HG02678 (cell line): ENCODE measurements around the gene IL18.
A peak's percentile ranks its signal among the peaks of the same experiment; 100 is the strongest.
"Not testable (repeated sequence)": the region's sequence is repeated elsewhere in the genome, so short reads cannot be mapped to it uniquely, and the experiment has no call there.

Experiments used
- ATAC-seq: cut with Tn5 transposase; IDR thresholded peaks from one replicate; pipeline ENCODE4 v1.9.1; 2021; ENCODE audit warnings: mild to moderate bottlenecking, moderate library complexity; ENCODE audit not compliant: unreplicated experiment

IL18 gene

DNA sequence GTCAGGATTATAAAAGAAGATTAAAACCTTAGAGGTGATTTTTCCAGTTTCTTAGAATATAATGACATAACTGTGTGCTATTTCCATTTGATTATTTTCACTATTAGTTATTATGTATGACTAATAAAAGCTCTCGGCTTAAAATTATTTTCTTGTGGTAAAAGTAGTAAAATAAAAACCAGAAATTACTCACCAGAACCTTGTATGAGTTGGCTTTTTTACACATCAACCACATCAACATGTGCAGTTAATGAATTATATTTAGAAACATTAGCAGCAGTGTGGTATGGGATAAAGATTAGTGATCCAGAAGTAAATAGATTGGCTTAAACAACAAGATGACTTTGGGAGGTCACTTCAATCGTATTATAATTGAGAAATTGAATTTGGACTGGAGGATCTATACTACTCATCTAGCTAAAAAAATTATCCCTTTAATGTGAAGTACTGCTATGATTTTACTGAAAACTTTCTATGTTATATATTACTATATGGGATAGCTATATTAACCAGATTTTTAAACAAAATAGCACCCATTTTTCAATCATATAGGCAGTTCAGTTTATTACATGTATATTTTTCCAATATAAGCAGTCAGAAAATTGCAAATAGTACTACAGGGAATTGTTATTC lies 8.6 kb upstream of the IL18 start:
- peak; percentile 48 for ATAC-seq

DNA sequence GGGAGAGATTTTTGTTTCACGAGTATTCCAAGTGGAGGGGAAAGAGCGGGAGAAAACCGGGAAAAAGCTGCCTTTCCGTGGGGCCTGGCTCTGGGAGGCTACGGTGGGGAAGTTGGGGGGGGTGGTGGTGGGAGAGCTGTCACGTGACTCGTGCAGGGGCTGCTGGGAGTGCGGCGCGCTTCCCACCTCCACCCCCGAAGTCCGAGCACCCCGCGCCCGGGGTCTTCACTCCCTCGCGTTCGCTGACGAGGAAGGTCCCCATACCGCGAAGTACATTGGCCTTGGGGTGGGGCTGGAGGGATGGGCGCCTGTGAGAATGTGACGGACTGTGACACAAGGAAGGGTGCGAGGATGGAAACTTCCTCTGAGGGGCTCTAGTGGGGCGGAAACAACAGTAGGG lies 3.3 kb upstream of the IL18 start, which contains the start of gene TEX12:
Gene TEX12, plus strand, starts transcription at position 228 of the 400 bp plus-strand sequence. CDS start 1,897 bp downstream, outside the sequence.
- no peak for ATAC-seq

DNA sequence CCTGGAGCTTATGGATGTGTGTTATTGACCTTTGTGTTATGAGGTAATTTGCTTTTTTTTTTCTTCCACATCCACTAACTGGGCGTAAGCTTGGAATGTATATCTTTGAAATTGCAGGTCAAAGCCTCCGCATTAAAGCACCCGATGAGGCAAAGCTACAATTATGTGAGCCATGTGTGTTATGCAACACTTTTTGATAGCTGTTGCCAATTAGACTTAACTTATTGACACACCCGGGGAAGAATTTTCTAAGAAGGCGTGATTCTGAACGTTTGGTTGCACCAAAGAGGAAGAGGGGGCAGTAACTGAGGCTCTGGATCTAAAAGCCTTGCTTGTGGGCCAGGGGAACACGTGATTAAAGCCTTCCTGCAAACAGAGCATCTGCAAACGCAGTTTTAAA lies 2.7 kb upstream of the IL18 start:
- ATAC-seq, result no peak

DNA sequence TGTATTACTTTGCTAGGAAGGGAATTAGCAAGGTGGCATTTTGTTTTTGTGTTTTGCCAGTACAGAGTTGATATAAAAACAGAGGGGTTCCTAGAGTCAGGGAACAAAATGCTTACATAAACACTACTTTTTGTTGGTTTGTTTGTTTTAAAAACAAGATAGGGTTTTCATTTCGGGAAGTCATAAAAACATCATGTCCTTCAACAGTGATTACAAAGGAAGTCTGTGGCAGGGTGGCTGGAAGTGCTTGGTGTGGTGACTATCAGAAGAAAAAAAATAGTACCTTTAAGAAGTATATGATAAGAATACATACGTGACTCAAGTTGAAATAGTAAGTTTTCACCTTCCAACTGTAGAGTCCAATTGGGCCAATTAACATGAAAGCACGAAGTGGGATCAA lies 1.2 kb upstream of the IL18 start:
- no peak for ATAC-seq

DNA sequence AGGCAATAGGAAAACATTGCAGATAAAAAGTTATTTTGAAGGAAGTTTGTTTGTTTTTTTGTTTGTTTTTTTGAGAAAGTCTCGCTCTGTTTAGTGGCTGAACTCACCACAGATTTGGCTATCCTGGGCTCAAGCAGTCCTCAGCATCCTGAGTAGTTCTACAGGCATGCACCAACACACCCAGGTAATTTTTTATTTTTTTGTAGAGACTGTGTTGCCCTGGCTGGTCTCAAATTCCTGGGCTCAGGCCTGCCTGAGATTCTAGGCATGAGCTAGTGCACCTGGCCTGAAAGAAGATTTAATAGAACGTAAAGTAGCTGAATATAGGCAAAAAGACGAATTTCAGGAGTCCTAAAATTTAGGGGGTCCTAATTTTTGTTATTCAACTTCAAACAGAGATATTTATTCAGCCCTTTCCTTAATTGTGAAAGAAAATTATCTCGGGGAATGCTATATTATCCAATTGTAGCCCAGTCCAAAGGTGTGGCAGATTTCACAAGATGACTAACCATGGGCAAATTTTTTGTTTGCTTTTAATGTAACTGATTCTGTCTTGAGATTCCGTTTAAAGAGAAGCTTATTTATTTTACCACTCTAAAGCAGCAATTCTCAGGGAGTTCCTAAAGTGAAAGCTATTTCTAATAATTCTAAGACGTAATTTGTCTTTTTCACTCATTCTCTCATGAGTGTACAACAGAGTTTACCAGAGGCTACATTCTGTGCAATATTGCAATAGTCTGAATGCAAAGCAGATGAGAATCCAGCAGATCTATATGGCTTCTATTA lies 940 bp downstream of the IL18 start:
- ATAC-seq, result no peak

DNA sequence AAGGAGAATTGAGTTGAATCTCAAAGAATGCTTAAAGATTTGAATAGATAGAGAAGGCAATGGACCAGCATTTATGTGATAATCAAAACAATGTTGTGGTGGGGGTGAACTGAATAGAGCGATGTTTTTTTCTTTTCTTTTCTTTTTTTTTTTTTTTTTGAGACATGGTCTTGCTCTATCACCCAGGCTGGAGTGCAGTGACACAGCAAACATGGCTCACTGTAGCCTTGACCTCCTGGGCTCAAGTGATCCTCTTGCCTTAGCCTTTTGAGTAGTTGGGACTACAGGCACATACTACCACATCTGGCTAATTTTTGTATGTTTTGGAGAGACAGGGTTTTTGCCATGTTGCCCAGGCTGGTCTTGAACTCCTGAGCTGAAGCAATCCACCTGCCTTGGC lies 1.7 kb downstream of the IL18 start:
- ATAC-seq, result not testable (repeated sequence)

DNA sequence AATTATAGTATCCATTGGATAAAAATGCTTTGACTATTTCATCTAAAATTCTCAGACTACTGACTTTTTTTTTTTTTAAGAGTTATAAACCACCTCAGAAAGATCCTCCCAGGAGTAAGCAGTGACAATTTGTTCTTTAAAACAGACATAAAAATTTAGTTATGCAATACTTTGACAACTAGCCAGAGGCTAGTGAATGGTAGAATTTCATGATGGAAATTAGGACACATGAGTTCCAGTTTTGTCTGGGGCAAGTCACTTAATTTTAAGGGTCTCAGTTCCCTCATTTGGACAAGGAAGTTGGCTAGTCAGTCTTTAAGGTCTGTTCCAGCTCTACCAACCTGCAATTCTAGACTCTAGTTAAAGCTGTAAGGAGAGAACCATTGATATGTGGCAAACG lies 2.9 kb downstream of the IL18 start:
- ATAC-seq, result no peak

DNA sequence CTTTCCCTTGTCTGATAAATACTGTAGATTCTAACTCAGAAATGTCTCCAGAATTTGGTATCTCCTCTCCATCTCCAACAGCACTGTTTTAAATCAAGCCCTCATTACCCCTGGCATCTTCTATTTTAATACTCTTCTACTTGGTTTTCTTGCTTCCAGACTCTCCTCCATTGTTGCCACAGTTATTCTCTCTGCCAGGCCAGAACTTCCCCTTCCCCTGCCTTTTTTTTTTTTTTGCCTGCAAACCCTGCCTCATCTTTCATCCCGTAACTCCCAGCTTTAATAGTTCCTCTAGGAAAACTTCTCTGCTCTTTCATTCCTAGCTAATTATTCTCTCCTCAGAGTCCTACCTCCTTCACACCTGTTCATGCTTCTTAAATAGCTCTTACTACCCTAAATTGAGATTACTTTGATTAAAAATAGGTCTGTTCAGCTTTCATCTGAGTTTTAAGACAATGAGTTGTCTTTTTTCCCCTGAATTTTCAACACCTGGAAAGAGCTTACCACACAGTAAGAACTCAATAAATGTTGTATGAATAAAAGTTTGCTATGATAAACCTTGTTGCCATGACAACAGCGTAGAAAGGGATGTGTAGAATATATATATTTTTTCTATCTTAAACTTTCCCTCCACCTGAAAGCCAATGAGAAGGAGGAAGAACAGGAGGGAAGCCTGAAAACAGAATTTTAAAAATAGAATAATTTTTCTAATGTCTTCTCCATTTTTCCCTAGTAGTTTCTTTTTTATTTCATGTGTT lies 3.6 kb downstream of the IL18 start:
- ATAC-seq, result no peak

DNA sequence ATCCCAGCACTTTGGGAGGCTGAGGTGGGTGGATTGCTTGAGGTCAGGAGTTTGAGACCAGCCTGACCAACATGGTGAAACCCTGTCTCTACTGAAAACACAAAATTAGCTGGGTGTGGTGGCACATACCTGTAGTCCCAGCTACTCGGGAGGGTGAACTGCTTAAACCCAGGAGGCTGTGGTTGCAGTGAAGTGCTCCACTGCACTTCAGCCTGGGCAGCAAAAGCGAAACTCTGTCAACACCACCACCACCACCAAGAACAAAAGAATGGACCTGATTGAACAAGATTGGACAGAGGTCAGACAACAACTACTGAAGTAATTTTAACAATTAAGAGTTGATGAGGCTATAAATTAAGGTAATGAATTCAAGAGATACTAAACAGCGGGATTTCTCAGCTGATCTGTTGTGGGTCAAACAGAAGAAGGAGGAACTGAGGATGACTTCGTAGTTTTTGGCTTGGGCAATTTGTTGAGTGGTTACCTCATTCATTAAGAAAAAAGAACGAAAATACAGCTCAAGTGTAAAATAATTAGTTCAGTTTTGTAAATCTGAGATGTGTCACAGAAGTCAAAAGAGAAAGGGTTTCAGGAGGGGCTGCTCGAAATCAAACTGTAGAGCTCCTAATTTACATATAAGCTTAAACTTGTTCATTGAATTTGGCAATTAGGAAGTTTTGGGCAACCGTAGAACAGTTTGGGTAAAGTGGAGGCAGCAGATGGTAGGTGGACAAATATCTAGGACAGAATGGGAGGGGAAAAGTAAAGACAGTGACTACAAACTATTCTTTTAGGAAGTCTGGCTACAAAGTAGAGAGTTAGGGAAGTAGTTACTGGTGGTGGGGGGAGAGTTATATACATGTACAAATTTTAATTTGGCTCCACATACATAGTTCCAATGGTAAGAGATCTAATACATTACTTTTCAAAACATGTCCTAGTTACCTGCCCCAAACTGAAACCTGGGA lies 4.5 kb downstream of the IL18 start:
- no peak for ATAC-seq

DNA sequence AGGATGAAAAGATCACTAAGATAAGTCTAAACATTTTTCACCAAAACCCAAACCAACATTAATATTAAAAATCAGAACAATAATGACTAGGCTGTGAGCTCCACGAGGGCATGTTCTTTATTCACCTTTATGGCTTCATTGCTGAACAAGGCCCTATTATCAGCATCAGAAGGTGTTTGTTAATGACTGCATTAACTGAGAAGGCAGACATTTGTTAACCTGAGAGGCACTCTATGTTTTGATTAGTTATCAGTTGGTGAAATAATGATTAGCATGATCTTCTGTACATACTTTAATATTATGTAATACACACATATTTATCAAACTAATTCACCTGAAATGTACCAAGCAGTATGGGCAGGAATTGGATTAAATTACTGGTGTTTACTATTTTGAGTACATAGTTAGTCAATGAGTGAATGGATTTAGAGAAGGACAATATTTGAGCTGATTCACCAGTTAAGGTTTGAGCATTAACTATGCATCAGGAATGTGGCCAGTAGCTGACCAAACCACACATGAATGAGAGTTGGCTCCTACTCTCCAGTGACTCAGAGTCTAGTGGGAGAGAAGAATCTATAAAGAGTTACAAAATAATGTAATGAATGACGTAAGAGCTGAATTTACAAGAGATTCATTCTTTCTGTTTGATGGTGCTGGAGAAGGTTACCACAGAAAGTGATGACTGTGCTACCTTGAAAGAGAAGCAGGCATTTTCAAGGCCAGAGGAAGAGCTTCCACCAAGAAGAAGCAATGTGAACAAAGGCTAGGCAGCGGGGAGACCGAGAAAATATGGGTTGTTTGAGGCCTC lies 6.7 kb downstream of the IL18 start:
- no peak for ATAC-seq

DNA sequence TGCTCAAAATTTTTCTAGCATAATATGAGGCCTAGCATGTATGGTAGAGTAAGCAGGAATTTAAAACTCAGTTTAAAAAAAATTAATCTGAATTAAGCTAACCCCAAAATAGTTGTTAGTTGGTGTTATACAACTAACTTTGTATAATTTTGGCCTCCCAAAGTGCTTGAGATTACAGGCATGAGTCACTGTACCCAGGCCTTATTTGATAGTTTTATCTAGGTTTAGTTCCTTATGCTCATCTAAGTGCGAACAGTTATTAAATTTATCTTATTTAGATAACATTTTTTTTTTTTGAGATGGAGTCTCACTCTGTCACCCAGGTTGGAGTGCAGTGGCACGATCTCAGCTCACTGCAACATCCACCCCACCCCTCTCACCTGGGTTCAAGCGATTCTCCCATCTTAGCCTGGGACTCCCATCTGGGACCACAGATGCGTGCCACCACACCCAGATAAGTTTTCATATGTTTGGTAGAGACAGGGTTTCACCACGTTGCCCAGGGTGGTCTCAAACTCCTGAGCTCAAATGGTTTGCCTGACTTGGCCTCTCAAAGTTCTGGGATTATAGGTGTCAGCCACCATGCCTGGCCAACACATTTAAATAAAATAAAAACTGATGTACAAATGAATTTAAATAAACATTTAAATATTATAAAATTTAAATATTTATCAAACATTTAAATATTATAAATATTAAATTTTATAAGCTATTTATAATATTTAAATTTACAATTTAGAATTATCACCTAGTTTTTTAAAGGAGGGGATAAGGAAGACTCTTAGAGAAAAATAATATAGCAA lies 7.5 kb downstream of the IL18 start:
- ATAC-seq, result no peak

DNA sequence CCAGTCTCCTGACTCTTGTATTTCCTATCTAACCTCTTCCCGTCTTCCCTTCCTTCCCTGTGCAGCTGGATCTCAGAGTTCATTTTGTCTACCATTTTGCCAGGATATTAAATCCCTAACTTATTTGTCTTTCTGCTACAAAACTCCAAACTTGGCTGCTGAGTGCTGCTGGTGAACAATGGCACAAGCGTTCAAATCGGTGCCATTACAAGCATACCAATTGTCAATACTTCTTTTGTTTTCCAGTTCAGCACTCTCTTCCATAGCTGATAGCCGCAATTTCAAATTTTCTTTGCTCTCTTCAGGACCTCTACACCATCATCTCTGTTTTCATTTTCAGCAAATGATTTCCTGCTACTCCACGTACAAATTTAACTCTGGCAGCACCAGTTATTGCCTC lies 13.4 kb downstream of the IL18 start:
- ATAC-seq, result no peak

DNA sequence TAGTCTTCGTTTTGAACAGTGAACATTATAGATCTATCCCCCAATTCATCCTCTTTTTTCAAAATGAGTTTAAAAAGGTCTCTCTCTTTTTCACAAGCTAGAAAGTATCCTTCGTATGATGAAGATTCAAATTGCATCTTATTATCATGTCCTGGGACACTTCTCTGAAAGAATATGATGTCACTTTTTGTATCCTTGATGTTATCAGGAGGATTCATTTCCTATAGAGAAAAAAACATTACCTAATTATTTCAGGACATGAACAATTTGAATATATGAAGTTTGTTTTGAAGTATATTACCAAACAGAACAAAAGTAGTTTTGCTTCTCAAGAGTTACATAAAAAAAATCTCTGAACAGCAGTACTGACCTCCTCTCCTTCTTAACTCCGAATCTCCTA lies 20.3 kb downstream of the IL18 start:
- no peak for ATAC-seq

DNA sequence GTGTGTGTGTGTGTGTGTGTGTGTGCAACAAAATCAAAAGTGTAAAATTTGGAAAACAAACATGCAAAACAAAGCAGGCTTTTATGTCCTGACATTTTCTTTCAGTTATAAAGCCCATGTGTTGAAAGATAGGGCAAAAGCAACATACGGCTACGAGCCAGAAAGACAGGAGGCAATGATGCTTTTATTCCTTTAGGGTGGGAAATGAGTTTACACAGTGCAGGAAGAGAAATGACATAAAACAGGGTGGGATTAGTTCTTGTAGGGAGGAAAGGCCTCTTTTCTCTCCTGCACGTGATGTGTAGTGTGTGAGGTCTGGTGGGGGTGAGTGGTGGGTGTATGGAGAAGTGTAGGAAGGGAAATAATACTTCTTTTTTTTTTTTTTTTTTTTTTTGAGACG lies 29.4 kb downstream of the IL18 start:
- no peak for ATAC-seq

DNA sequence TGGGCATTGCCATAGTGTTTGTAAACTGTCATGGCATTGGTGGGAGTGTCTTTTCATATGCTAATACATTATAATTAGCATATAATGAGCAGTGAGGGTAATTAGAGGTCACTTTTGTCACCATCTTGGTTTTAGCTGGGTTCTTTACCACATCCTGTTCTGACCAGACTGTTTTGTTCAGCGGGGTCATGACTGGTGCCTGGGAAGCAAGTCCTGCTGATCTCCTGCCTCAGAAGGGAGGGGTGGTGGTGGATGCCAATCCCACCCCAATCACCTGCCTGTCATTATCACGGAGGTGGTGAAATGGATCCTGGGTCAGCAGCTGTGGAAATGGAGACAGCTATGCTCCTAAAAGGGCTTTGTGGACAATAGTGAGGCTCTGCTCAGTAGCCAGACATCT lies 31.2 kb downstream of the IL18 start:
- ATAC-seq, result no peak

DNA sequence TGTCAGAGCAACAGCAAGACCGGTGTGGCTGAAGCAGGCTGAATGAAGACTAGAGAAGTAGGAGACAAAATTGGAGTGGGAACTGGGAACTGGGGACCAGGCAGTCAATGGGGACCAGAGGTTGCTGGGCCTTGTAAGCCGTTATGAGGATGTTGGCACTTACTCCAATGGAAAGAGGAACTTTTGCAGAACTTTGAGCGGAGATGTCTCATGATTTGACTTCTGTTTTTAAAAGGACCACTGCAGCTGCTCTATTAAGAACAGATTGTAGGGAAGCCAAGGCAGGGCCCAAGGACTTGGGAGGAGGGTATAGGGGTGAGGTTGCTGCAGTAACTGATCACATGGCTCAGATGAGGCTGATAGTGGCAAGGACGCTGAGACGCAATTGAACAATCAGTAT lies 34.2 kb downstream of the IL18 start:
- no peak for ATAC-seq

DNA sequence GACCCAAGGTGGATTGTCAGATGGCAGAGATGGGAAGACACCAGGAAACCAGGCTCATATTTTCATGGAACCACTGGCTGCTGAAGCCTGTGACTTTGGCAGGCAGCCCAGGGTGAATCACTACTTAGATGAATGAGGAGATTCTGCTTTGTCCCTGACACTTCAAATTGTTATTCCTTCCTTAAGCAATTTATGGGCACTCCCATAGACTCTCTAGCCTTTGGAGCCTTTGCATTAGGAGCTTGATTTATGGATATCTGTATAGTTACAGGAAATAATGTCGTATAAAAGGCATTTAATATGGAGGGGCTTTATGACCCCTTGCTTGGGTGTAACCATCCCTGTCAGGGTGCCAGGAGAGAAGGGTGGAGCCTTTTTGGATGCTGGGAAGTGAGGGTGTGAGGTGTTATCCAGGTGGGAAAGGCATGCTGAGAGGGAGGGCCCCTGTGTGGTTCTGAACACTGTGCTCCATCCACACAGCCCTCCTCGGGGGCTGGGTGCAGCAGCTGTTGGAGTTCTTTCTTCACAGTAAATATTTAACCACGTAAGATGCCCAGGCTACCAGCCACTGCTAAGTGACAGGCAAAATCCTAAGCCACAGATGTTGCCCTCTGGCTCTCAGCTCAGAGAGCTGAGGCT lies 35.3 kb downstream of the IL18 start:
- ATAC-seq, result no peak

DNA sequence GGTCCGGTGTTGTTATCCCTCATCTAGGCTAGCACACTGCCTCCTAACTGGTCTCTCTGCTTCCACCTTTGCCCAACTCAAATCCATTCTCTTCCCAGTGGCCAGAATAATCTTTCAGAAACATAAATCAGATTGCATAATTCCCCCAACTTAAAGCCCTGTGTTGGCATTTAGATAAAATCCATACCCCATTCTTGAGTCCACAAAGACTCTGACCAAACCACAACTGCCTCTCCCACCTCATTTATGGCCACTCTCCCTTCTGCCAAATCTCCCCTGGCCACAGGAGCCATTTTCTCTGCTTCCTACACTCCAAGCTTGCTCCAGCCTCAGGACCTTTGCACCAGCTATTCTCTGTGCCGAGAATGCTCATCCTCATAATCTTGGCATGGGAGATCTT lies 36.8 kb downstream of the IL18 start:
- ATAC-seq, result no peak

DNA sequence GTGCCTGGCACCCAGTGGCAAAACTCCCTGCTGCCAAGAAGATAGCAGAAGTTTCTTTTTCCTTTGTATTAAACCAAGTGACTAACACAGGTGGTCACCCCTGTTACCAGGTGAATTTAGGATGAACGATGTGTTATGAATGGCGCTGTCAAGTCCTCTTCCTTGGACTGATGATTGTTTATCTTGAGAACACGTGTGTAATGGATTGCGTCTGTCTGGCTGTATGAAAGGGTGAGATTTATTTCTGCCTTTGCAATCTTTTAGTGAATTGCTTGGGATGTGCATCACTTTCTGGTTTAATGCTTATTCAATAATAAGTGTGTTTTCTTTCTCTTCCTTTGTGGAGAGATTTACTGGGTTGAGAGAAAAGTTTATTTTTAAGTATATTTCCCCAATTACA lies 40.8 kb downstream of the IL18 start:
- ATAC-seq, result no peak
